Neural progenitor cell (in vitro differentiated cells): Measurements from ENCODE around the gene SDCCAG8. TPM values are rescaled to one million over a fixed set of nuclear protein-coding genes. Genes with fewer than 3 reads are reported as not detected.
A peak's percentile ranks its signal among the peaks of the same experiment; 100 is the strongest.

ENCODE experiments used
- DNase-seq: peaks from one replicate; pipeline ENCODE4 v3.0.0-alpha.2; 2016; ENCODE audit warnings: low spot score
- H2AFZ ChIP-seq: fragments of 200-600 bp; sonication (generic); replicated peaks from 2 replicates; pipeline ENCODE4 v1.6.1; 2016; ENCODE audit warnings: antibody characterized with exemption
- H3F3A ChIP-seq: fragments of 200-600 bp; sonication (generic); 2 replicates; pipeline ENCODE4 v1.6.1; 2016; ENCODE audit warnings: antibody characterized with exemption, low read depth
- H3K27ac ChIP-seq: fragments of 200-600 bp; sonication (generic); 2 replicates; pipeline ENCODE4 v1.5.1; 2016; ENCODE audit warnings: mild to moderate bottlenecking
- H3K27me3 ChIP-seq: fragments of 200-600 bp; sonication (generic); 2 replicates; pipeline ENCODE4 v1.6.1; 2016; ENCODE audit warnings: mild to moderate bottlenecking, moderate library complexity
- H3K36me3 ChIP-seq: fragments of 200-600 bp; sonication (generic); 2 replicates; pipeline ENCODE4 v1.5.1; 2016
- H3K4me1 ChIP-seq: fragments of 200-600 bp; sonication (generic); 2 replicates; pipeline ENCODE4 v1.6.1; 2016; ENCODE audit warnings: mixed run types
- H3K4me2 ChIP-seq: fragments of 200-600 bp; sonication (generic); 2 replicates; pipeline ENCODE4 v1.6.1; 2016
- H3K4me3 ChIP-seq: fragments of 200-600 bp; sonication (generic); 2 replicates; pipeline ENCODE4 v1.5.1; 2016
- H3K79me2 ChIP-seq: fragments of 200-600 bp; sonication (generic); 2 replicates; pipeline ENCODE4 v1.6.1; 2016; ENCODE audit warnings: low read depth
- H3K9ac ChIP-seq: fragments of 200-600 bp; sonication (generic); 2 replicates; pipeline ENCODE4 v1.6.1; 2016
- H3K9me3 ChIP-seq: fragments of 200-600 bp; sonication (generic); 2 replicates; pipeline ENCODE4 v1.5.1; 2016; ENCODE audit warnings: low read depth
- H4K20me1 ChIP-seq: fragments of 200-600 bp; sonication (generic); 2 replicates; pipeline ENCODE4 v1.6.1; 2016; ENCODE audit warnings: low read depth
- H3K27ac Mint-ChIP-seq: 3 replicates; pipeline ENCODE4 v1.8.0; 2021; ENCODE audit warnings: mixed read lengths
- H3K27me3 Mint-ChIP-seq: 2 replicates; pipeline ENCODE4 v1.8.0; 2022; ENCODE audit warnings: low read depth, mild to moderate bottlenecking, inconsistent platforms, moderate library complexity, mixed read lengths; ENCODE audit not compliant: insufficient read depth
- H3K36me3 Mint-ChIP-seq: 3 replicates; pipeline ENCODE4 v1.8.0; 2021; ENCODE audit warnings: mixed read lengths
- H3K4me1 Mint-ChIP-seq: 3 replicates; pipeline ENCODE4 v1.8.0; 2021; ENCODE audit warnings: mixed read lengths
- H3K4me3 Mint-ChIP-seq: 3 replicates; pipeline ENCODE4 v1.8.0; 2021; ENCODE audit warnings: mild to moderate bottlenecking, moderate library complexity, mixed read lengths
- H3K9me3 Mint-ChIP-seq: 3 replicates; pipeline ENCODE4 v1.8.0; 2020; ENCODE audit warnings: mixed read lengths
- CTCF ChIP-seq: fragments of 200-600 bp; sonication (generic); IDR thresholded peaks from 2 replicates; pipeline ENCODE4 v1.5.1; 2017; ENCODE audit warnings: antibody characterized with exemption, mild to moderate bottlenecking
- EZH2 ChIP-seq: fragments of 200-600 bp; sonication (generic); IDR thresholded peaks from 2 replicates; pipeline ENCODE4 v1.6.1; 2017; ENCODE audit warnings: antibody characterized with exemption, mild to moderate bottlenecking, moderate library complexity
- EZH2phosphoT487 ChIP-seq: fragments of 200-600 bp; sonication (generic); IDR thresholded peaks from 2 replicates; pipeline ENCODE4 v1.6.1; 2017; ENCODE audit warnings: antibody characterized with exemption
- total RNA-seq: library from RNA; depleted of rRNA; stranded (reverse); fragments of >200 nt; gene quantifications from 2 replicates; pipeline ENCODE4 v1.2.3, GENCODE V29; 2015; ENCODE audit warnings: low replicate concordance

Gene SDCCAG8
- total RNA-seq, 1 donor from 2014 or later, result 30.3 TPM

- H3K4me1 ChIP-seq, result peaks cover 14% of the 10 kb centered on the region
- no peaks in the 10 kb centered on the region for H3K27me3 ChIP-seq
- no peaks in the 10 kb centered on the region for H3F3A ChIP-seq
- no peak overlapping the region for H3K4me2 ChIP-seq
- Mint-ChIP-seq H3K27ac (no peak overlapping the region), H3K9me3 (no peaks in the 10 kb centered on the region), H3K27me3 (no peaks in the 10 kb centered on the region), H3K36me3 (no peaks in the 10 kb centered on the region), H3K4me3 (no peak overlapping the region), H3K4me1 (peaks cover 28% of the 10 kb centered on the region)
- H3K36me3 ChIP-seq, result no peaks in the 10 kb centered on the region
- TF ChIP-seq EZH2phosphoT487 (no peak), EZH2 (no peak), CTCF (no peak)
- H3K27ac ChIP-seq, result no peak overlapping the region
- no peak overlapping the region for H3K9ac ChIP-seq
- no peak overlapping the region for H3K4me3 ChIP-seq
- no peak overlapping the region for H2AFZ ChIP-seq
- H3K9me3 ChIP-seq, result no peaks in the 10 kb centered on the region
- no peaks in the 10 kb centered on the region for H3K79me2 ChIP-seq
- H4K20me1 ChIP-seq, result no peaks in the 10 kb centered on the region
- no peak for DNase-seq
Observed at GRCh38 chr1:243391355-243391754, 135.5 kb downstream of the SDCCAG8 start.

GRCh38 chr1:243393096-243393495 is 137.3 kb downstream of the SDCCAG8 start:
- no peaks in the 10 kb centered on the region for H3K36me3 Mint-ChIP-seq
- Histone ChIP-seq H3K9ac (no peak overlapping the region), H3F3A (no peaks in the 10 kb centered on the region), H3K9me3 (no peaks in the 10 kb centered on the region), H3K4me3 (no peak overlapping the region), H2AFZ (no peak overlapping the region), H3K36me3 (no peaks in the 10 kb centered on the region), H3K27me3 (no peaks in the 10 kb centered on the region), H3K4me1 (peaks cover 14% of the 10 kb centered on the region), H4K20me1 (no peaks in the 10 kb centered on the region), H3K4me2 (no peak overlapping the region), H3K27ac (no peak overlapping the region), H3K79me2 (no peaks in the 10 kb centered on the region)
- DNase-seq, result no peak
- no peaks in the 10 kb centered on the region for H3K27me3 Mint-ChIP-seq
- TF ChIP-seq EZH2 (no peak), CTCF (no peak), EZH2phosphoT487 (no peak)
- H3K27ac Mint-ChIP-seq, result peak overlapping the region; percentile 38
- no peaks in the 10 kb centered on the region for H3K9me3 Mint-ChIP-seq
- peaks cover 37% of the 10 kb centered on the region for H3K4me1 Mint-ChIP-seq
- no peak overlapping the region for H3K4me3 Mint-ChIP-seq

GRCh38 chr1:243394066-243394465 is 138.2 kb downstream of the SDCCAG8 start:
- H3K27me3 Mint-ChIP-seq, result no peaks in the 10 kb centered on the region
- Histone ChIP-seq H3K36me3 (no peaks in the 10 kb centered on the region), H3K4me2 (no peak overlapping the region), H3K27me3 (no peaks in the 10 kb centered on the region), H3K4me1 (peaks cover 14% of the 10 kb centered on the region), H3K9me3 (no peaks in the 10 kb centered on the region), H3K27ac (no peak overlapping the region), H3K79me2 (no peaks in the 10 kb centered on the region), H3F3A (no peaks in the 10 kb centered on the region), H3K4me3 (no peak overlapping the region), H3K9ac (no peak overlapping the region), H4K20me1 (no peaks in the 10 kb centered on the region), H2AFZ (no peak overlapping the region)
- no peak overlapping the region for H3K4me3 Mint-ChIP-seq
- no peaks in the 10 kb centered on the region for H3K36me3 Mint-ChIP-seq
- peaks cover 37% of the 10 kb centered on the region for H3K4me1 Mint-ChIP-seq
- DNase-seq, result no peak
- no peaks in the 10 kb centered on the region for H3K9me3 Mint-ChIP-seq
- no peak for TF ChIP-seq CTCF
- TF ChIP-seq EZH2phosphoT487, result no peak
- no peak for TF ChIP-seq EZH2
- H3K27ac Mint-ChIP-seq, result no peak overlapping the region
